Measurements from ENCODE around the gene DHX9.

DNA sequence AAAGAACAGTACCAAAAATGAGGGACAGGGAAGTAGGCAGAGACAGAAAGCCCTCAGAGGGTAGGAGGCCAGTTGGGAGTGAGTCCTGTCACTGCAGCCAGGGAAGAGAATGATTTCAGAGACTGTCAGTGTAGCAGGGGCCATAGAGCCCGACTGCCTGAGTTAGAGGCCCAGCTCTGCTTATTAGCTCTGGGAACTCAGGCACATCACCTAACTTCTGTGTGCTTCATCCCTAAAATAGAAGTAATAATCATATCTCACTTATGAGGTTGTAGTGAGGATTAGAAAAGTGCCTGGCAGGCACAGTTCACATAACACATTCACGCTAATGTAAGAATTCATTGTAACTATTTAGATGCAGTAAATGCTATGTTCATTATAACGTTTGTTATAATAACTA, 31.2 kb upstream of the DHX9 start:
- TF ChIP-seq GABPA (tag; conservative IDR thresholded peaks at IDR 0.05; ENCODE audit: low read depth), result no peak
- TF ChIP-seq, protein P1, sequence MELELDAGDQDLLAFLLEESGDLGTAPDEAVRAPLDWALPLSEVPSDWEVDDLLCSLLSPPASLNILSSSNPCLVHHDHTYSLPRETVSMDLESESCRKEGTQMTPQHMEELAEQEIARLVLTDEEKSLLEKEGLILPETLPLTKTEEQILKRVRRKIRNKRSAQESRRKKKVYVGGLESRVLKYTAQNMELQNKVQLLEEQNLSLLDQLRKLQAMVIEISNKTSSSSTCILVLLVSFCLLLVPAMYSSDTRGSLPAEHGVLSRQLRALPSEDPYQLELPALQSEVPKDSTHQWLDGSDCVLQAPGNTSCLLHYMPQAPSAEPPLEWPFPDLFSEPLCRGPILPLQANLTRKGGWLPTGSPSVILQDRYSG (tag; conservative IDR thresholded peaks at IDR 0.05; ENCODE audit: low read depth), result no peak
- no peak for TF ChIP-seq GATA2 (CRISPR knock-in tag; IDR thresholded peaks at IDR 0.05)
- no peak for TF ChIP-seq FOSL1 (tag; conservative IDR thresholded peaks at IDR 0.05)
- TF ChIP-seq, protein P2, sequence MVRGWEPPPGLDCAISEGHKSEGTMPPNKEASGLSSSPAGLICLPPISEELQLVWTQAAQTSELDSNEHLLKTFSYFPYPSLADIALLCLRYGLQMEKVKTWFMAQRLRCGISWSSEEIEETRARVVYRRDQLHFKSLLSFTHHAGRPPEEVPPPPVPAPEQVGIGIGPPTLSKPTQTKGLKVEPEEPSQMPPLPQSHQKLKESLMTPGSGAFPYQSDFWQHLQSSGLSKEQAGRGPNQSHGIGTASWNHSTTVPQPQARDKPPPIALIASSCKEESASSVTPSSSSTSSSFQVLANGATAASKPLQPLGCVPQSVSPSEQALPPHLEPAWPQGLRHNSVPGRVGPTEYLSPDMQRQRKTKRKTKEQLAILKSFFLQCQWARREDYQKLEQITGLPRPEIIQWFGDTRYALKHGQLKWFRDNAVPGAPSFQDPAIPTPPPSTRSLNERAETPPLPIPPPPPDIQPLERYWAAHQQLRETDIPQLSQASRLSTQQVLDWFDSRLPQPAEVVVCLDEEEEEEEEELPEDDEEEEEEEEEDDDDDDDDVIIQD (CRISPR knock-in tag; IDR thresholded peaks at IDR 0.05), result no peak

All from K562 (cell line).